ENCODE data around the gene KCNK18.

- TF ChIP-seq CTCF (conservative IDR thresholded peaks at IDR 0.05; ENCODE audit: low read length): no peak
- no peak for TF ChIP-seq EZH2phosphoT487 (IDR thresholded peaks at IDR 0.05; ENCODE audit: borderline replicate concordance, low read depth, low read length)
These were observed 17.1 kb downstream of the KCNK18 start for GRCh38 chr10:117214401-117214800.
